Activated CD4-positive, alpha-beta T cell treated with anti-CD3 and anti-CD28 coated beads, Interleukin-2, amount 10 ng/mL, durations not matched to agents 7 days and 5 days (primary cell): ENCODE data around the gene ORAI1. TPM values are rescaled to one million over a fixed set of nuclear protein-coding genes. Genes with fewer than 3 reads are reported as not detected.
A peak's percentile ranks its signal among the peaks of the same experiment; 100 is the strongest.

ENCODE experiments used
- CTCF ChIA-PET: fragments of 350-600 bp; sonication (Branson Sonifier 250); formaldehyde crosslinking; loops from one replicate; lab custom pipeline; 2021; ENCODE audit warnings: antibody characterized with exemption; lab: Charles Lee
- POLR2A ChIA-PET: fragments of 350-600 bp; sonication (Branson Sonifier 250); formaldehyde crosslinking; loops from one replicate; lab custom pipeline; 2021; ENCODE audit warnings: antibody characterized with exemption; lab: Charles Lee
- DNase-seq: peaks from one replicate; pipeline ENCODE4 v3.0.0-alpha.2; 2020
- H3K27ac Mint-ChIP-seq: one replicate; pipeline ENCODE4 v1.8.0; 2021; ENCODE audit warnings: mild to moderate bottlenecking, moderate library complexity, mixed read lengths
- H3K27me3 Mint-ChIP-seq: one replicate; pipeline ENCODE4 v1.8.0; 2021; ENCODE audit warnings: mixed read lengths
- H3K36me3 Mint-ChIP-seq: one replicate; pipeline ENCODE4 v1.8.0; 2021; ENCODE audit warnings: low read depth, mixed read lengths
- H3K4me1 Mint-ChIP-seq: one replicate; pipeline ENCODE4 v1.8.0; 2021; ENCODE audit warnings: mixed read lengths
- H3K4me3 Mint-ChIP-seq: one replicate; pipeline ENCODE4 v1.8.0; 2021; ENCODE audit warnings: mild to moderate bottlenecking, moderate library complexity, mixed read lengths
- H3K9me3 Mint-ChIP-seq: one replicate; pipeline ENCODE4 v1.8.0; 2021; ENCODE audit warnings: mixed read lengths
- total RNA-seq, 2 experiments: library from RNA; stranded (reverse); gene quantifications; one replicate each; pipeline ENCODE4 v1.2.3, GENCODE V29; 2021

Gene ORAI1
- total RNA-seq, 2 experiments from 2014 or later, result 66.4 to 70.8 TPM

GRCh38 chr12:121637231-121637914, 11.0 kb downstream of the ORAI1 start:
- H3K36me3 Mint-ChIP-seq, result peaks cover 39% of the 10 kb centered on the region
- CTCF ChIA-PET, result interaction anchor here (1.0 to 4.7 kb wide), 11 partner anchors 10 to 138 kb away, joined by 3 to 21 read pairs (median 4); partner anchors contain the start of gene ORAI1
- no peaks in the 10 kb centered on the region for H3K27me3 Mint-ChIP-seq
- H3K9me3 Mint-ChIP-seq, result no peaks in the 10 kb centered on the region
- H3K4me3 Mint-ChIP-seq, result peak overlapping the region; percentile 64
- H3K4me1 Mint-ChIP-seq, result peaks cover 67% of the 10 kb centered on the region
- POLR2A ChIA-PET, result no interaction called here
- peak overlapping the region; percentile 93 for H3K27ac Mint-ChIP-seq
- DNase-seq, result peak; percentile 67

- H3K36me3 Mint-ChIP-seq, result peaks cover 35% of the 10 kb centered on the region
- no peak overlapping the region for H3K4me3 Mint-ChIP-seq
- DNase-seq, result no peak
- H3K27me3 Mint-ChIP-seq, result no peaks in the 10 kb centered on the region
- ChIA-PET POLR2A (interaction anchor here (0.5 kb wide), 1 partner anchor 9 kb away, joined by 3 read pairs; no protein-coding TSS in a partner anchor), CTCF (interaction anchor here (0.5 to 4.7 kb wide), 8 partner anchors 10 to 139 kb away, joined by 3 to 21 read pairs (median 4); partner anchors contain the start of gene ORAI1)
- H3K9me3 Mint-ChIP-seq, result no peaks in the 10 kb centered on the region
- peak overlapping the region; percentile 93 for H3K27ac Mint-ChIP-seq
- H3K4me1 Mint-ChIP-seq, result peaks cover 56% of the 10 kb centered on the region
Measured at GRCh38 chr12:121638298-121639202, 12.2 kb downstream of the ORAI1 start.

- Mint-ChIP-seq H3K4me3 (no peak overlapping the region), H3K36me3 (peaks cover 40% of the 10 kb centered on the region), H3K27ac (peak overlapping the region; percentile 62), H3K9me3 (no peaks in the 10 kb centered on the region), H3K27me3 (no peaks in the 10 kb centered on the region), H3K4me1 (peaks cover 41% of the 10 kb centered on the region)
- POLR2A ChIA-PET, result interaction anchor here (0.6 kb wide), 1 partner anchor 18 kb away, joined by 5 read pairs; no protein-coding TSS in a partner anchor
- no peak for DNase-seq
- CTCF ChIA-PET, result interaction anchor here (0.8 to 2.2 kb wide), 3 partner anchors 9 to 89 kb away, joined by 3 to 5 read pairs (median 3); no protein-coding TSS in a partner anchor
Measured at GRCh38 chr12:121641343-121641630, 15.0 kb downstream of the ORAI1 start.

- peaks cover 40% of the 10 kb centered on the region for H3K36me3 Mint-ChIP-seq
- POLR2A ChIA-PET, result no interaction called here
- no peak overlapping the region for H3K4me3 Mint-ChIP-seq
- peaks cover 37% of the 10 kb centered on the region for H3K4me1 Mint-ChIP-seq
- no peaks in the 10 kb centered on the region for H3K27me3 Mint-ChIP-seq
- CTCF ChIA-PET, result interaction anchor here (0.6 to 3.5 kb wide), 3 partner anchors 9 to 1023 kb away, joined by 4 to 21 read pairs (median 8); no protein-coding TSS in a partner anchor
- no peaks in the 10 kb centered on the region for H3K9me3 Mint-ChIP-seq
- H3K27ac Mint-ChIP-seq, result peak overlapping the region; percentile 84
- DNase-seq, result no peak
Measured at GRCh38 chr12:121648458-121649028, 22.2 kb downstream of the ORAI1 start.

- Mint-ChIP-seq H3K4me1 (peaks cover 45% of the 10 kb centered on the region), H3K27ac (peak overlapping the region; percentile 84), H3K36me3 (peaks cover 44% of the 10 kb centered on the region), H3K9me3 (no peaks in the 10 kb centered on the region), H3K4me3 (no peak overlapping the region), H3K27me3 (no peaks in the 10 kb centered on the region)
- POLR2A ChIA-PET, result no interaction called here
- CTCF ChIA-PET, result interaction anchor here (1.0 to 3.5 kb wide), 3 partner anchors 9 to 155 kb away, joined by 3 to 21 read pairs (median 8); no protein-coding TSS in a partner anchor
- DNase-seq, result no peak
Measured at GRCh38 chr12:121649322-121649721, 23.0 kb downstream of the ORAI1 start.

- DNase-seq, result peak; percentile 44
- ChIA-PET CTCF (interaction anchor here (0.6 to 3.5 kb wide), 6 partner anchors 8 to 709 kb away, joined by 3 to 21 read pairs (median 6); no protein-coding TSS in a partner anchor), POLR2A (interaction anchor here (0.6 kb wide), 1 partner anchor 18 kb away, joined by 4 read pairs; no protein-coding TSS in a partner anchor)
- no peaks in the 10 kb centered on the region for H3K9me3 Mint-ChIP-seq
- H3K27ac Mint-ChIP-seq, result peak overlapping the region; percentile 84
- no peak overlapping the region for H3K4me3 Mint-ChIP-seq
- H3K27me3 Mint-ChIP-seq, result no peaks in the 10 kb centered on the region
- H3K36me3 Mint-ChIP-seq, result peaks cover 47% of the 10 kb centered on the region
- H3K4me1 Mint-ChIP-seq, result peaks cover 47% of the 10 kb centered on the region
Measured at GRCh38 chr12:121649819-121650353, 23.6 kb downstream of the ORAI1 start.

GRCh38 chr12:121651320-121651719, 25.0 kb downstream of the ORAI1 start:
- Mint-ChIP-seq H3K4me1 (peaks cover 53% of the 10 kb centered on the region), H3K36me3 (peaks cover 45% of the 10 kb centered on the region), H3K27ac (peak overlapping the region; percentile 31), H3K27me3 (no peaks in the 10 kb centered on the region), H3K4me3 (no peak overlapping the region), H3K9me3 (no peaks in the 10 kb centered on the region)
- ChIA-PET POLR2A (no interaction called here), CTCF (interaction anchor here (0.7 to 1.6 kb wide), 5 partner anchors 10 to 852 kb away, joined by 3 to 8 read pairs (median 5); no protein-coding TSS in a partner anchor)
- DNase-seq, result no peak

- Mint-ChIP-seq H3K4me3 (no peak overlapping the region), H3K9me3 (peaks cover 2% of the 10 kb centered on the region), H3K27ac (no peak overlapping the region), H3K27me3 (no peaks in the 10 kb centered on the region), H3K4me1 (peaks cover 65% of the 10 kb centered on the region), H3K36me3 (peaks cover 41% of the 10 kb centered on the region)
- DNase-seq, result no peak
- ChIA-PET CTCF (interaction anchor here (0.7 to 2.5 kb wide), 4 partner anchors 16 to 166 kb away, joined by 3 to 7 read pairs (median 4); partner anchors contain the start of gene MORN3), POLR2A (no interaction called here)
Measured at GRCh38 chr12:121652767-121653497, 26.6 kb downstream of the ORAI1 start.

- ChIA-PET POLR2A (no interaction called here), CTCF (interaction anchor here (1.0 to 2.5 kb wide), 2 partner anchors 15 to 101 kb away, joined by 3 to 7 read pairs; partner anchors contain the start of gene MORN3)
- DNase-seq, result no peak
- H3K9me3 Mint-ChIP-seq, result peaks cover 2% of the 10 kb centered on the region
- peak overlapping the region; percentile 76 for H3K27ac Mint-ChIP-seq
- no peaks in the 10 kb centered on the region for H3K27me3 Mint-ChIP-seq
- H3K4me3 Mint-ChIP-seq, result no peak overlapping the region
- peaks cover 69% of the 10 kb centered on the region for H3K4me1 Mint-ChIP-seq
- peaks cover 35% of the 10 kb centered on the region for H3K36me3 Mint-ChIP-seq
Measured at GRCh38 chr12:121653999-121654398, 27.7 kb downstream of the ORAI1 start.

- Mint-ChIP-seq H3K4me3 (no peak overlapping the region), H3K27me3 (no peaks in the 10 kb centered on the region), H3K9me3 (peaks cover 2% of the 10 kb centered on the region), H3K27ac (no peak overlapping the region), H3K4me1 (peaks cover 70% of the 10 kb centered on the region), H3K36me3 (peaks cover 22% of the 10 kb centered on the region)
- CTCF ChIA-PET, result interaction anchor here (1.7 to 1.9 kb wide), 2 partner anchors 20 to 31 kb away, joined by 5 read pairs; no protein-coding TSS in a partner anchor
- DNase-seq, result no peak
- POLR2A ChIA-PET, result no interaction called here
Measured at GRCh38 chr12:121656122-121656521, 29.8 kb downstream of the ORAI1 start.

- no peak for DNase-seq
- Mint-ChIP-seq H3K4me3 (no peak overlapping the region), H3K4me1 (peaks cover 78% of the 10 kb centered on the region), H3K36me3 (peaks cover 24% of the 10 kb centered on the region), H3K9me3 (peaks cover 2% of the 10 kb centered on the region), H3K27ac (peak overlapping the region; percentile 99), H3K27me3 (no peaks in the 10 kb centered on the region)
- POLR2A ChIA-PET, result no interaction called here
- CTCF ChIA-PET, result interaction anchor here (1.0 to 2.4 kb wide), 8 partner anchors 9 to 236 kb away, joined by 3 to 13 read pairs (median 4); partner anchors contain the start of gene MORN3
Measured at GRCh38 chr12:121657305-121658008, 31.1 kb downstream of the ORAI1 start.
